Gastrocnemius medialis (tissue), 4 donors: ENCODE data around the gene CEP104.

Source experiments
- CTCF ChIP-seq, 5 experiments: fragments of 450-650 bp in 3 of 5; fragments of 200-600 bp in 2 of 5; sonication (generic) in 2 of 5; IDR thresholded peaks in 4 of 5; conservative IDR thresholded peaks in 1 of 5; 1 replicate in 4 of 5; 2 replicates in 1 of 5; pipeline ENCODE4 v1.5.1; 2016 to 2019; ENCODE audit warnings: antibody characterized with exemption in 5 of 5, mild to moderate bottlenecking in 3 of 5, moderate library complexity in 3 of 5
- POLR2A ChIP-seq, 2 donors: fragments of 450-650 bp; IDR thresholded peaks; one replicate each; pipeline ENCODE4 v1.6.1; 2017; ENCODE audit warnings: antibody characterized with exemption in 2 of 2, mild to moderate bottlenecking in 2 of 2, moderate library complexity in 2 of 2

- no peak for TF ChIP-seq POLR2A (IDR thresholded peaks at IDR 0.05)
- TF ChIP-seq CTCF (IDR thresholded peaks at IDR 0.05 in 4 of 5, conservative IDR thresholded peaks at IDR 0.05 in 1 of 5) = no peak
Observed at GRCh38 chr1:3814065-3814464, 42.9 kb downstream of the CEP104 start.
